Stimulated activated naive CD4-positive, alpha-beta T cell treated with Interleukin-2 at 50 U/mL for 16 hours (primary cell): ENCODE measurements around the gene KLF16.

Source experiments
- DNase-seq: peaks from one replicate; lab custom pipeline; 2025; lab: John Stamatoyannopoulos, UW

Gene KLF16

DNA sequence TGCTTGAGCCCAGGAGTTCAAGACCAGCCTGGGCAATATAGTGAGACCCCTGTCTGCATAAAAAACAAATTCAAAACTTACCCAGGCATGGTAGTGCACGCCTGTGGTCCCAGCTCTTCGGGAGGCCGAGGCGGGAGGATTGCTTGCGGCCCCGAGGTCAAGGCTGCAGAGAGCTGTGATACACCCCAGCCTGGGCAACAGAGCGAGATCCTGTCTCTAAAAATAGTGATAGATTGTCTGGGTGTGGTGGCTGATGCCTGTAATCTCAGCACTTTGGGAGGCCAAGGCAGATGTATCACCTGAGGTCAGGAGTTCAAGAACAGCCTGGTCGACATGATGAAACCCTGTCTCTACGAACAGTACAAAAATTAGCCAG, 4.0 kb upstream of the KLF16 start:
- DNase-seq = no peak

DNA sequence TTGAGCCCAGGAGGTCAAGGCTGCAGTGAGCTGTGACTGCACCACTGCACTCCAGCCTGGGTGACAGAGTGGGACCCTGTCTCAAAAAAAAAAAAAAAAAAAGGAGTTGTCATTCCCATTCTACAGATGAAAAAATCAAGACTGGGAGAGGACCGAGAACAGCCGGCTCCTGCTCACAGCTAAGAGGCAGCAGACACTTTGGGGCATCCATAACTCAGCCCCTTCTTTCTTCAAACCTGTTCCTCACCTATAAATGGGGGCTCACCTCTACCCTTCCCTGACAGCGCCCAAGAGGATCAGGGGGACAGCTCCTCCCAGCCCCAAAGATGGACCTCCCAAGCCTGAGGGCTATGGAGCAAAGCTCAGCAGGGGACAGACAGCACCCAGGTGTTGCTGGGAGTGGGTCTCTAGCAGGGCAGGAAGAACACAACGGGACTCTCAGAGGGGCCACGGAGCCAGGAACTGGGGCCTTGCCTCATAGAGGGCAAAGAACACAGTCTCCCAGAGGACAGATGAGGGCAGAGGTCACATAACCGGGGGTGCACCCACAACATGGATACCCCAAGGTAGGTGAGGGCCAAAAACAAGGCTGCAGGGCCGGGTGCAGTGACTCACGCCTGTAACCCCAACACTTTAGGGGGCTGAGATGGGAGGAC, 3.4 kb upstream of the KLF16 start:
- no peak for DNase-seq

DNA sequence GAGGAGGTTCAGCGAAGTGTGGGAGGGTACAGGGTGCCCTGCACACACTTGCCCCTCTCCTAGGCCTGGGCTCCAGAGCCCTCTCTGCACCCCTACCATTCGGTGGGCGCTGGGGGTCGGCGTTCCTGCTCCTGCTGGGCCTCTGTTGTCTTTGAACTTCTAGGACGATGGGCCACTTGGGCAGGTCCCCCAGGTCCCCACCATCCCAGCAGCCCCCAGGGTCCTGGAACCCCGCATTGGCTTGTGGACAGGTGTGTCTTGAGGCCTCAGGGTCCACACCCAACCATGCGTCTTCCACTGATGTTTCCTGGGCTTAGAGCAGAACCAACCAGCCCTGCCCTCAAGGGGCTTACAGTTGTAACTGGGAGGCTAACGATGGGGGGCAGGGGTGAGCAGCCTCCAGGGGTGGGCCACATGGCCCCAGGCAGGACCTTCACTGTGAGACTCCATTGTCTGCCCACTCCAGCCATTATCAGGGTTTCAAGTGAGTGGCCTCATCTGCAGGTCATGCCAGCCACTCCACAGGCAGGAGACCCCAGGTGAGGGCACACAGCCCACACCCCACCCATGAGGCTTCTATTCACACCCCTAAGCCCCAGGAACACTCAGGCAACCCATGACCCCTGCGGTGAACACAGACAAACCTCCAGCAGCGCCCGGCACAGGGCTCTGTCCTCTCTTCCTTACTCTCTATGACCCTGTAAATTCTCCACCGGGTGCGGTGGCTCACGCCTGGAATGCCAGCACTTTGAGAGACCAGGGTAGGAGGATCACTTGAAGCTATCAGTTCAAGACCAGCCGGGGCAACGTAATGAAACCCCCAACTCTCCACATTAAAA, 2.0 kb upstream of the KLF16 start:
- no peak for DNase-seq

DNA sequence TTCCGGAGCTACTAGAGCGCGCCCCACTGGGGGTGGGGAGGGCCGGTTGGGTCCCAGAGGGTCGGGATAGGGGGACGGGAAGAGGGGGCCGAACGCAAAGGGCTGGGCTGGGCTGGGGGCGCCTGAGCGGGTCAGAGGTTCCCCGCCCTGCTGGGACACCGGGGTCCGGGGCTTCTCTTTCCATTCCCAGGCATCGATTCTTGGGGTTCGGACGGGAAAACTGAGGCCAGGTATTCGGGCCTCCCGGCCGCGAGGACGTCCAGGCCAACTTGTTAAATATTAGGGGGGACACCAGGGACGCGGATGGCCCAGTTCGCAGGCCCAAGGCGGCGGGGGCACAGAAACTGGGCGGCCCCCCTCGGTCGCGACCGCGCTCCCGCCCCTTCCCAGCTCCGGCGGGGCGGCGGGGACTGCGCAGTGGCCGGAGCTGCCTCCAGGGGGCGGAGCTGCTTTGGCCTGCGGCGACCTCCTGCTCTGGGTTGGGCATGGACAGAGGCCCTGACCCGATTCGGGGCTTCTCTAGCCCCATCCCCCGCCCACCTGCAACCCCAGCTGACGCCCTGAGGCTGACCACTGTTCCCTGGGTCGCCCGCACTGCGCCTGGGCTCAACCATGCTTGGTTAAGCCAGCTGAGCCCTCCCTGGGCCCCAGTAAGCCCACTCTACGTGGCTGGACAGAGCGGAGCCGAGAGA, 1.2 kb upstream of the KLF16 start:
- DNase-seq = peak; percentile 52

DNA sequence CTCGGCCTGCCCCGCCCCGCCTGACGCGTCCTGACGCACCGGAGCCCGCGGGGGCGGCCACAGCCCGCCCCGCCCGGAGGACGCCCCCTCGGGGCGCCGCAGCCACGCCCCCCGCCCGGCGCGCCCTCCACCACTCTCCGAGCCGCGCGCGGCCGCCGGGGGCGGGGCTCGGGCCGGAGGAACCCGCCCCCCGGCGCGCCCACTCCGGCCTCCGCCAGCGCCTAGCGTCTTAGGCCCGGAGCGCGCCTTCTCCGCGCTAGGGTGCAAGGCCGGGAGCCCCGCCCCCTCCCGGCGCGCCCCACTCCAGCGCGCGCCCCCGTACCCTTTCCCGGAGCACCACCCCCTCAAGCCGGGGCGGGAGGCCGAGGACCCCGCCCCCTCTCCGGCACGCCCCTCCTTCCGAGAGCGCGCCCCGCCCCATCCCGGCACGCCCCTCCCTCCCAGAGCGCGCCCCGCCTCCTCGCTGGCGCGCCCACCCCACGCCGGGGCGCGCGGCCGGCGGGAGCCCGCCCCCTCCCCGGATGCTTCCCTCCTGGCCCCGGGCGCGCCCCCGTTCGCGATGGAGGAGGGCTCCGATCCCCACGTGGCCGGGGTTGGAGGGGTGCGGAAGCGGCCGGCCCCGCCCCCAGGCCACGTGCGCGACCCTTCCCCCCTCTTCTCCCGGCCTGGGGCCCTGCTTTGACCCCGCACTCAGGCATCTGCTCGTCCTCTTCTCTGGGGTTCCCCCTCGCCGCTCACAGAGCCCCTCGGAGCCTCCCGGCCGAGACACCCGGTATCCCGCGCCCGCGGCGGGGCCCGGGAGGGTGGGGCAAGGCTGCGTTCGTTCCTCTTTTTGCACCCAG, 480 bp upstream of the KLF16 start:
- DNase-seq = peak; percentile 91

DNA sequence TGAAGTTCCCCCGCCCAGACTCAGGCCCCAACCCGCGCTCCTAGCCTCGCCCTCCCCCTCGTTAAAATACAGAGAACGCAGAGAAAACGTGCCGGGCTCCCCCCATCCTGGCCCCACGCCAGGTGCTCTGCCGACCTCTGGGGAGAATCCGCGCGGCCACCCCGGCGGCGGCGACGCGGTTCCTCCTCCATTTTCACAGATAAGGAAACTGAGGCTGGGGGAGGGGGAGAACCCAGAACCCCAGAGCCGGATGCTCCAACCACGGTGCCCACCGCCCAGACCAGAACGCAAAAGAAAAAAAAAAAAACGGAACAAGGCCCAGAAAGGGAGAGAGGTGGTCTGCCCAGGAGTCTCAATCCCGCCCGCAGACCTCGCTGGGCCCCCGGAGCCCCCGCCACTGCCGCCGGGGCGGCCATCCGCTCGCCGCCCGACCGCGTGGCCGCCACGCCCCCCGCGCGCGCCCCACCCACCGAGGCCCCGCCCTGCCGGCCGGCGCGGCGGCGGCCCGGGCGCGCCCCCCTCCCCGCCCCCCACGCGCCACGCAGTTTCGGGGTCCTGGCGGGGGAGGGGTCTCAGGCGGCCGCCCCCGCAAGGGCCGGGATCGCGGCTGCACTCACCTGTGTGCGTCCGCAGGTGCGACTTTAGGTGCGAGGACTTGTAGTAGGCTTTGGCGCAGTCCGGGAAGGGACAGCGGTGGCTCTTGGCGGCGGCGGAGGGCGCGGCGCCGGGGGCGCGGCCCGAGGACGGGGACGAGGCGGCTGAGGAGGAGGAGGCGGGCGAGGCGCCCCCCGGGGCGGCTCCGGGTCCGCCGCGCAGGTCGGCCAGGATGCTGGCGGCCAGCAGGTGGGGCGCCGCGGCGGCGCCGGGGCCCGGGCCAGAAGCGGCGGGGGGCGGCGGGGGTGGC, 703 bp downstream of the KLF16 start:
- DNase-seq = peak; percentile 54

DNA sequence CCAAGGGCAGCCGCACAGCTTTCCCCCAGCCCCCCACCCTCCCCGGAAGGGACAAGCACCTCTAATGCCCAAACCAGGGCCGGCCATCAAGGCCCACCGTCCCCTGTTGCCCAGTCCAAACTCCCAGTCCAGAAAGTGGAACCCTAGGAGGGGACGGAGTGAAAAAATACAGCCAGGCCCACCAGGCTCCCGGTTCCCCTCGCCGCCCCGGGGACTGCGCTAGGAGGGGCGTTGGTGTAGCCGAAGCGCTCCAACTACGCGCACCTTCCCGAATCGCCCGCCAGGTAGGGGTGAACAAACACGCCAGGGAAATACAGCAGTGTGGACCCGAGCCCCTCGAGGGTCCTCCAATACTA, 1.3 kb downstream of the KLF16 start:
- DNase-seq = no peak

DNA sequence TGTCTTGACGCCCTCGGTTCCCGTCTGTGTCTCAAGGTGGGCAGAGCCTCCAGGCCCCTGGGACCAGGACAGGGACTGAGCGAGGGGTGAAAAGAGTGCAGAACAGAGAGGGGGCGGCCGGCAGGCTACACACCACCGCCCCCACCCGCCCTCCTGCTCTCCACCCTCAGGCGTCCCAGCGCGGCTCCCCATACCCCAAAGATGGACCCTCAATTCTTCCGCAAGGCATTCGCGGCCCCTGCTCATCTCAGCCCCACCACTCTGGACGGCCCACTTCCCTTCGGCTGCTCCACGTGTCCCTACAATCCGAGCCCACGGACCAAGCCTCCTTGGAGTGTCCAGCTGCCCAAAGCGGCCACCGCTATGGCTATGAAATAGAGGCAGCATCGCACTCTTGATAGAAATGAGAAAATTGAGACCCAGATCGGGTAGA, 1.8 kb downstream of the KLF16 start:
- no peak for DNase-seq

DNA sequence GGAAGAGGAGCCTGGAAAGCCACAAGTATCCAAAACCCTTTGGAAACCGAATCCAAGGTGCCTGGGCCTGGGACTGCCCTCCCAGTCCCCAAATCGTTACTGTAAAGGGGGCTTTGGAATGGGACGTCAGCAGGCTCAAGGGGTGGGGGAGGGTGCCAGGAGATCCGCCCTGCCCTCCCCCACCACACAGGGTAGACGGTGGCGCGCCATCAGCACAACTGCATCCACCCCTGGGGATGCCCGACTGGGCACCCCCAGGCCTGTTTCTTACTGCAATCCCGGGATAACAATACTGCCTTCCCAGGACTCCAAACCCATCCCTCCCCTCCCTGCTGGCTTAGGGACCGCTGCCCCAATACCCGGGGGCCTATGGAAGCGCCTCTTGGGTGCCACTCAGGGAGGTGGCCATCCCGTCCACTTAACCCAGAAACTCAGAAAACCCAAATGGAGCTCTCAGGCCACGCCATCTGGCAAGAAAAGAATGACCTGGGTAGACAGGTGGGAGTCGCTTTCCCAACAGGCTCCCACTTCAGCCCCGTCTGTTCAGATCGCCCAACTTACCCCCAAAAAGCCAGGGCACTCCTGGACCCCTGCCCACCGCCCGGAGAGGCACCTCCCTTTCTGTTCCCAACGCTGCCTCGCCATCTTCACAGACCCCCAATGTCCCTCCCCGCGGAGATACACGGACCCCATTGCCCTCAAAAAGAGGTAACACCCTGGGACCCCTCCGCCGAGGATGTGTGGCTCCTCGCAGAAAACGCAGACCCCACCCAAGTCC, 2.4 kb downstream of the KLF16 start:
- no peak for DNase-seq

DNA sequence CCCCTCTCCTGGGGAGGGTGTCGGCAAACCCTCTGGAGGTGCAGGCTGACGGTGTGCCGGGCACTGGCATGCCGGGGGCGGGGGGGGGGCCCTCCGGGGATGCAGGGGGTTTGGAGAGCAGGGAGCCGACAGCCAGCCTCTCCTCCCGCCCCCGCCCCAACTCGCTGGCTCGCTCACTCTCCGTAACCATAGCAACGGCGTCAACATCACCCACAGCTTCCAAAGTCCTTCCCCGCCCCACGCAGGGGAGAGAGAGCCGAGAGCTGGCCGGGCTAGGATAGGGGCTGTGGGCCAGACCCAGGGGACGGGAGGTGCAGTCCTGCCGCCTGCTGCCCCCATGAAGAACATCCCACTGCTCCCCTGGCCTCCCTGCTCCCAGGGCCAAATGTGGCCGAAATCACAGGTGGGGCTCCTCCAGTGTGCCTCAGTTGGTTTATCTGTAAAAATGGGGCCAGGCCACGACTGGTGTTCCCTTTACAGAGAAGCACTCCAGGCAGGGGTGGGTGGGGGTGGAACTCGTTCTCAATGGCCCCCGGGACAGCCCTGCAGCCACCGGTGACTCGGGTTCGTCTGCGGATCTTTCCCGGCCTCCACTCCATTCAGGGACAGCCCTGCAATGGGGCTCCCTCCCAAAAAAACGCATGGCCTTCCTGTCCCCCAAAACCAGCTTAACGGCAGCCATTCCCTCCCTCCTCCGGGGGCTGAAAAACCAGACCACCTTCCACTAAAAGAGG, 3.2 kb downstream of the KLF16 start:
- DNase-seq = peak; percentile 55

DNA sequence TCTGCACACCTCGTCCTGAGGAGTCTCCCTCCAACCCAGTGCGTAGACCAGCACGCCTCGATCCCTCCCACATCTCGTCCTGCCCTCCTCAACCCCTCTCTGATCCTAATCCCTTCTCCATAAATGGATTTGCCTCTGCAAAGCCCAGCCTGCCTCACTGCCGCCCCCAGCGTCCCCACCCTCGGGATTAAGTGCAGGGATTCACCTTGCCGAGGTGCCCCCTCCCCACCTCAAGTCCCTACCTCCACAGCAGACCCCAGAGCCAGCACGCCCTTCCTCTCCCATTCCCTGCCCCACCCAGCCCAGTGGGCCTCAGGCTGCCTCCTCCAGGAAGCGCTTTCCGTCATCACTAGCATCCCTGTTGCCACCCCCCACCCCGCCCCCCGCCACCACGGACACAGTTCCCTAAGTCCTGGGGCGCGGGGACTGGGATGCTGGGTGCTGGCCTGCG, 4.0 kb downstream of the KLF16 start:
- DNase-seq = no peak

DNA sequence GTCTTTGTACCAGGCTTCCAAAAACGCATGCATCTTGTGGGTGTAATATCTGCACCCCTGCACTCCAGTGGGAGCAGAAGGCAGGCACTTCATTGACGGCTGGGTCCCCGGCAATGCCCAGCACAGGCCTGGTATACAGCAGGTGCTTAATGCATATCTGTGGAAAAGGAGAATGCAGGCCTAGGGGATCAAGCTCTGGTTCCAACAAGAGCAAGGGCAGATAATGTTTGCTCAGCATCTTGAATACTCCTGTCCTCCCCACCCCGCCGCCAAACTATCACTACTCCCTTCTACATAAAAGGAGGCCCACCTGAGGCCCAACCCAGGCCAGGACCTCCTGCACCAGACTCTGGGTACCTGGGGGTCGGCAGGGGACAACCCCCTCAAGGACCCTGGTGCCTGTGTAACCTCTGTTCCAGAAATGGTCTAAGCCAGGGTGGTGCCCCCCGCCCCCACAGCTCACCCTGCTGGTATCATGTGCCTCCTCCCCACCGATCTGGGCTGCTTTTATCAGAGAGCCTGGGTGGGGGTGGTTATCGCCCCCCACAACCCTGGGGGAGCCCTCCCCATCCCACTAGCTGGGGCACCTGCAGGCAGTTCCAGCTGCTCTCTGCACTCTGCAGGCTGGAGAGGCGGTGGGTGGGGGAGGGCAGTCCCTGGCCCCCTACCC, 4.8 kb downstream of the KLF16 start:
- no peak for DNase-seq

DNA sequence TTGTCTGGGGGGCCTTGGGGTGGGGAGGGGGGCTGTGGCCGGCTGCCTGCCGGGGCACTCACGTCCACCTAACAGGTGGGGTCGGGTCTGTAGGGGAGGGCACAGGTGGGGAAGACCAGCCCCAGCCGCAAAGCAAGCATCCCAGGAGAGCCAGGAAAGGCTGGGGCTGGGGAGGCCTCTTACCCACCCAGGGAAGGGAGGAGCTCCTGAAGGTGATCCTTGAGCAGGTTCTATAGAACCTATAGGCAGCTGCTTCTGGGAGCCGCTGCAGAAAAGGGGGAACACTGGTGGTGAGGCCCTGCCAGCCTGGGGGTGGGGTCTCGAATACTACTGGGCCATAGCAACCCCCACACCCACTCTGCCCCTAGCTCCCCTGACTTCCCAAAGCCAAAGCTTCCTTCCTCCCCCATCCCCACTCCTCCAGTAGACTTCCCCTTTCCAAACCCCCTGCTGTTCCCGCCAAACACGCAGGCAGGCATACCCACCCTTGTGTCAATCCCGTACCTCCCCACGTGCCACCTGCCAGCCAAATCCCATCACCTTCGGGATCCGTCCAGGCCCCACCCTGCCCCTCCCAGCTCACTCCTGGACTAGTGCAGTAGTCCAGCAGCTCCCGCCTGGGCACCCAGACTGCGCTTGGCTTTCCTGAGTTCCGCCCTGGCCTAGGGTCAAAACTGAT, 5.6 kb downstream of the KLF16 start:
- DNase-seq = no peak

DNA sequence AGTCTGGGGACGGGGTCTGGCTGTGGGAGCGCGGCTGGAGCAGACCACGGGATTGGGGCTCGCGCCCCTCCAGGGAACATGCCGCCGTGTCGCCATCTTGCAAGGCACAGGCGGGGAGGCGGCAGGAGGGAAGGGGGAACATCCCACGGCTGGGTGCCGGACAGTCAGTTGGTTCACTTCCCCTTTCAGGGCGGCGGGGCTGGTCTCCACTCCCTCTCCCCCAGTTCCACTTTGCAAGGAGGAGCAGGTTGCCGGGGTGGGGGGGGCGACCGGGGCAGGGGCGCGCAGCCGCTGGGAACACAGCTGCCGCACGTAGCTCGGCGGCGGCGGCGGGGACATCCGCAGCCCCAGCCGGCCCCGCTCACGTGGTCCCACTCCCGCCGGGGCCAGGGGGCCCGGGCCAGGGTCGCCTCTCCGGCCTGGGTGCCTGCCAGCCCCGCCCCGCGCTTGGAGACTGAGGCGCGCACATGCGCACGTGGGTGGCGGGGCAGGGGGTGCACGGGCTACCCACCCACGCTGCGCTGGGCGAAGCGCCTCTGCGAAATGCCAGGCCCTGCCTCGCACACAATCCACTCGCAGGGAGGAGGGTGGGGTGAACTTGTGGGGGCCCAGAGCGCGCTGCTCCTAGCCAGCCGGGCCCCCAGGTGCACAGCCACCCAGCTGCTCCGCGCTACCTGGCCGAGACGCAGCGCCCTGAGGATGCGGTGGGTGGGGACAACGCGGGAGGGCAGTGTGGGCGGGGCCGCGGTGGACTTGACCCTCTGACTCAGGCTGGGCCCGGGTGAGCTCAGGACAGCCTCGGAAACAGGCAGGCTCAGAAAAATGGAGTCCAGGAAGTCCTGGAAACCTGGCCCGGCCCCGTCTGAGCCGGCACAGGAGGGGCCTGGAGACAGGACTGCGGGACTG, 6.4 kb downstream of the KLF16 start:
- DNase-seq = peak; percentile 48

DNA sequence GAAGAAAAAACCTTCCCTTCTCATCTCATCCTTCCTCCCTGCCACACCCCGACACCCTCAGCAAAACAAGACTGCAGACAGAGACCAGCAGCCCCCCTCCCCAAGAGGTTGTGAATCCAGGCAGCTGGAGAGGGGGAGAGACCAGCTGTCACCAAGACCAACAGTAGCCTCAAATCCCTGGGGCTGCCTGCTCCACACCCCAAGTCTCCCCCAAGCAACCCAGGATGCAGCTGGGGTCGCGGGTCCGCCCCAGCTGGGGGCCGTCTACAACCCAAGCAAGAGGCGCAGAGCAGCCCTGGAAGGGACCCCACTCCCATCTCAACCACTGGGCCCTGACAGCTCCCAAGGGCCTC, 7.1 kb downstream of the KLF16 start:
- DNase-seq = no peak

DNA sequence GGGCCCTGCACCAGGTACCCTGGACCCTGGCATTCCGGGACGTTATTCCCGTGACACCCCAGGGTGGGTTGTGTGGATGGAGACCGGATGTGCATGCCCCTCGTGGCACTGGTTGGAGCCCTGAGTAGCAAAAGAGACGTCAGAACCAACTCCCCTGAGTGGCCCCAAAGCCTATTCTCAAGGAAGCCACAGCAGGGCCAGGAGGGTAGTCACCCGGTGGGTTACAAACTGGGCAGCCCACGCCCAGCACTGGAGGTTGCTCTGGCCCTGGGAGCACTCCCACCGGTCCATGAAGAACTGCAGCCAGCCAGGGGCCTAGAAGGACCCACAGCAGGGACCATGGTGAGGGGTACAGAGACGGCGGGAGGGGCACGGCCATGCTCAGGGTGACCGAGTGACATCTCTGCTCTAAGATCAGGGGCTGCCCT, 7.5 kb downstream of the KLF16 start:
- DNase-seq = peak; percentile 33

DNA sequence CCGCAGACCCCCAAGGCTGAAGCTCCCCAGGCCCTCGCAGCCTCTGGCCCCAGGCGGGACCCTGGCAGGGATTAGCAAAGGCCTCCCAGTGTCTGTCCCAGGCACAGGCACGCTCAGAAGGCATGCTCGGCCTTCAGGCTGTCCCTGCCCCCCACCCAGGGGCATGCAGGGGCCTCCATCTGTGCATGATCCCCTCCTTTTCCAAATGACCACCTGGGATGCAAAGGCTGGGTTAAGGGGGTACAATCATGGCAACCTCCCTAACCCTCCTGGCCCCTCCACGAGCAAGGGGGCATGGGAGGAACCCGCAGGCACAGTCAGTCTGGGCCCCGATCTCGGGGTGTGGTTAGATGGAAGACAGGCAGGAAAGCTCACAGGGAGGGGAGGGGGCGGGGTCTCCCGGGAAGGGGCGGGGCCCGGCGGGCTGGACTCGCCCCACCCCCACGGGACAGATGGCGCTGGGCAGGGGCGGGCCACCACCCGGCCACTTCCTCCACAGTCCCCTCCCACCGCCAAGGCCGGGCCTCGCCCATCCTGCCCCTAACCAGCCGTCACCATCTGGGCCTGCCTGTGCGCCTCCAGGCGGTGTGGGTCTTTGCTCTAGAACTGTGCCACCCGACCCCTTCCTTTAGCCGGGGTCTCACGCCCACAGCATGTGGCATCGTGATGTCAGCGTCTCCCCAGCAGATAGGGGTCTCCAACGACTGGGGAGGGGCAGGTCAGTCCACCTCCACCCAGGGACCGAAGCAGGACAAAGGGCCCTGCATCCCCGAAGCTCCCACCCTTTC, 8.1 kb downstream of the KLF16 start:
- peak; percentile 74 for DNase-seq
